ENCODE data around the gene TMEM9.

The TMEM9 gene

GRCh38 chr1:201139306-201139705, 15.0 kb downstream of the TMEM9 start:
- DNase-seq (ENCODE audit: low read depth): no peak
- TF ChIP-seq, protein P1, sequence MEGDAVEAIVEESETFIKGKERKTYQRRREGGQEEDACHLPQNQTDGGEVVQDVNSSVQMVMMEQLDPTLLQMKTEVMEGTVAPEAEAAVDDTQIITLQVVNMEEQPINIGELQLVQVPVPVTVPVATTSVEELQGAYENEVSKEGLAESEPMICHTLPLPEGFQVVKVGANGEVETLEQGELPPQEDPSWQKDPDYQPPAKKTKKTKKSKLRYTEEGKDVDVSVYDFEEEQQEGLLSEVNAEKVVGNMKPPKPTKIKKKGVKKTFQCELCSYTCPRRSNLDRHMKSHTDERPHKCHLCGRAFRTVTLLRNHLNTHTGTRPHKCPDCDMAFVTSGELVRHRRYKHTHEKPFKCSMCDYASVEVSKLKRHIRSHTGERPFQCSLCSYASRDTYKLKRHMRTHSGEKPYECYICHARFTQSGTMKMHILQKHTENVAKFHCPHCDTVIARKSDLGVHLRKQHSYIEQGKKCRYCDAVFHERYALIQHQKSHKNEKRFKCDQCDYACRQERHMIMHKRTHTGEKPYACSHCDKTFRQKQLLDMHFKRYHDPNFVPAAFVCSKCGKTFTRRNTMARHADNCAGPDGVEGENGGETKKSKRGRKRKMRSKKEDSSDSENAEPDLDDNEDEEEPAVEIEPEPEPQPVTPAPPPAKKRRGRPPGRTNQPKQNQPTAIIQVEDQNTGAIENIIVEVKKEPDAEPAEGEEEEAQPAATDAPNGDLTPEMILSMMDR (IDR thresholded peaks at IDR 0.05; ENCODE audit: insufficient read depth, low read depth, low read length, missing control alignments): no peak

GRCh38 chr1:201138311-201138840, 15.9 kb downstream of the TMEM9 start:
- TF ChIP-seq, protein P1 (IDR thresholded peaks at IDR 0.05; ENCODE audit: insufficient read depth, low read depth, low read length, missing control alignments): no peak
- DNase-seq (ENCODE audit: low read depth): no peak
- H3K4me3 ChIP-seq (ENCODE audit: low read depth, low read length): no peak overlapping the region

More at GRCh38 chr1:201139306-201139705, 15.0 kb downstream of the TMEM9 start:
- no peak overlapping the region for H3K4me3 ChIP-seq (ENCODE audit: low read depth, low read length)

DNA sequence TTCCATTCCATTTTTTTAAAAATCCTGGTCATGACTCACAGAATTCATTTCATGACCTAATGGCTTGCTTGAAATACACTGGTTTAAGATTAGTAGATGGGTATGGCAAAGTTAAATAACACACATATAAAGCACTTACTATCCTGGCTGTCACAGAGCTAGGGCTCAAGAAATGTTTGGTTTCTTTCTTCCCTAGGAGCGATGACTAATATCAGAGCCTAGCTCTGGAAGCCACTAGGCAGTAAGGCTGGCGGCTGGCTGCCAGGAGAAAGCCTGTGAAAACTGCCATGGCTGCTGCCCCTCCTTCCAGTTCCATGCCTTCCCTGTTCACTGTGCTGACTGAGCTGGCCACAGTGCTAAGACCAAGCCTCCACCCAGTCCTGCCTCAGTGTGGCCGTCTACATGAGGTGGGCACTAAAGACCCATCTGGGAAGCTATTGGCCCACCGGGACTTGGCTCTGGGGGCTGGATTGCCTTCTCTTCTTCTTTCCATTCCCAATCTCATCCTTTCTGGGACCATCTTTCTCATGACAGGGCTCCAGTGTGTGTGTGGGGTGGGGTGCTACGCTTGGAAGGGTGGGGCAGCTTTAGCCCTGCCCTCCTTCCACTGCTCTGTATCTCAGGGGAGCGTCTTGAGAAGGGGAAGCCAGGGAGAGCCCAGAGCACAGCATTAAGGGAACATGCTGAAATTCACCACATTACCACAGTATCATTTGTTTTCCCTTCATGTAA, 16.5 kb downstream of the TMEM9 start:
- TF ChIP-seq, protein P1 (IDR thresholded peaks at IDR 0.05; ENCODE audit: insufficient read depth, low read depth, low read length, missing control alignments): no peak
- H3K4me3 ChIP-seq (ENCODE audit: low read depth, low read length): no peak overlapping the region
- DNase-seq (ENCODE audit: low read depth): no peak

- TF ChIP-seq, protein P1 (IDR thresholded peaks at IDR 0.05; ENCODE audit: insufficient read depth, low read depth, low read length, missing control alignments): no peak
- H3K4me3 ChIP-seq (ENCODE audit: low read depth, low read length): no peak overlapping the region
- DNase-seq (ENCODE audit: low read depth): no peak
These were observed 17.3 kb downstream of the TMEM9 start for GRCh38 chr1:201137024-201137392.

GRCh38 chr1:201136355-201137023, 17.8 kb downstream of the TMEM9 start:
- H3K4me3 ChIP-seq (ENCODE audit: low read depth, low read length): no peak overlapping the region
- no peak for DNase-seq (ENCODE audit: low read depth)
- TF ChIP-seq, protein P1 (IDR thresholded peaks at IDR 0.05; ENCODE audit: insufficient read depth, low read depth, low read length, missing control alignments): no peak

DNA sequence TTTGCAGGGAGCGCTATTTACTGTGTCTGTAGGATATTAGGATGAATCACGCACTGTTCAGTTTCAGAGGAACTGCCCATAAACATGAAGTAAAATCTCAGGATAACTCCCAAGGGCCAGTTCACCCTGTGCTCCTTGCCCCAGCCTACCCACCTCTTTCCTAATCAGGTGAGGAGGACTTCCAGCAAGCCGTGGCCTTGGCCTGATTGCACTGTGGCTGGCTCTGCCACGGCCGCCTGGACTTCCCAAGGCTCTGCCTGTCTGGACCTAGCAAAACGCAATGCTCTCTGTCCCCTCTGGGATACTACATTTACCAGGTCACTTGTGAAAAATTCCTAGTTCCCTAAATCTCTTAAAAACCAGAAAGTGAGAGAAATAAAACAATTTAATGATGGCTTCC, 19.9 kb downstream of the TMEM9 start:
- TF ChIP-seq, protein P1 (IDR thresholded peaks at IDR 0.05; ENCODE audit: insufficient read depth, low read depth, low read length, missing control alignments): no peak

More for the DNA sequence above, 19.9 kb downstream of the TMEM9 start:
- H3K4me3 ChIP-seq (ENCODE audit: low read depth, low read length): no peak overlapping the region
- DNase-seq (ENCODE audit: low read depth): no peak

Measured in GM12865 (cell line).